ENCODE results near the gene CD82.
"Not testable (repeated sequence)": the region's sequence is repeated elsewhere in the genome, so short reads cannot be mapped to it uniquely, and the experiment has no call there.

CD82 gene

DNA sequence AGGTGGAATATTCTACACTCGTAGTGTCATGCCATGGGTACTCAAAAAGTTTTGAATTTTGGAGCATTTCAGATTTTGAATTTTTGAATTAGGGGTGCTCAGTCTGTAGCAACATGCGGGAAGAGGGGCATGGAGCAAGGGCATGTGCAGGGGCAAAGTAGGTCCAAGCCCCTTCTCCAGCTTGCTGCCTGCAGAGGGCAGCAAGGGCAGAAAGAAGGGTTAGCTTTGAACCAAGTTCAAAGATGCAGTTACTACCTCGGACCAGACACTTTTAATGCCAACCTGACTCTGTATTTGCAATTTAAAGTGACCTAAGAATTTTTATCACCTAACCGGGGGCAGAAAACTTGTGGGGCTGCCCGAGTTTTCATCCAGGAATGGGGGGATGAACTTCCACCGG is 68.2 kb downstream of the CD82 start:
- no peak overlapping the region for H3K4me3 ChIP-seq (ENCODE audit: low read depth, low read length)
- TF ChIP-seq, protein P1, sequence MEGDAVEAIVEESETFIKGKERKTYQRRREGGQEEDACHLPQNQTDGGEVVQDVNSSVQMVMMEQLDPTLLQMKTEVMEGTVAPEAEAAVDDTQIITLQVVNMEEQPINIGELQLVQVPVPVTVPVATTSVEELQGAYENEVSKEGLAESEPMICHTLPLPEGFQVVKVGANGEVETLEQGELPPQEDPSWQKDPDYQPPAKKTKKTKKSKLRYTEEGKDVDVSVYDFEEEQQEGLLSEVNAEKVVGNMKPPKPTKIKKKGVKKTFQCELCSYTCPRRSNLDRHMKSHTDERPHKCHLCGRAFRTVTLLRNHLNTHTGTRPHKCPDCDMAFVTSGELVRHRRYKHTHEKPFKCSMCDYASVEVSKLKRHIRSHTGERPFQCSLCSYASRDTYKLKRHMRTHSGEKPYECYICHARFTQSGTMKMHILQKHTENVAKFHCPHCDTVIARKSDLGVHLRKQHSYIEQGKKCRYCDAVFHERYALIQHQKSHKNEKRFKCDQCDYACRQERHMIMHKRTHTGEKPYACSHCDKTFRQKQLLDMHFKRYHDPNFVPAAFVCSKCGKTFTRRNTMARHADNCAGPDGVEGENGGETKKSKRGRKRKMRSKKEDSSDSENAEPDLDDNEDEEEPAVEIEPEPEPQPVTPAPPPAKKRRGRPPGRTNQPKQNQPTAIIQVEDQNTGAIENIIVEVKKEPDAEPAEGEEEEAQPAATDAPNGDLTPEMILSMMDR (IDR thresholded peaks at IDR 0.05; ENCODE audit: insufficient read depth, low read length, missing control alignments) = peak; percentile 13
- DNase-seq (ENCODE audit: low read depth, low spot score) = no peak
- POLR2A ChIA-PET = no interaction called here
- CTCF ChIA-PET = interaction anchor here (0.7 to 26.6 kb wide), 6 partner anchors 8 to 471 kb away, joined by 3 to 659 read pairs (median 4); no protein-coding TSS in a partner anchor

DNA sequence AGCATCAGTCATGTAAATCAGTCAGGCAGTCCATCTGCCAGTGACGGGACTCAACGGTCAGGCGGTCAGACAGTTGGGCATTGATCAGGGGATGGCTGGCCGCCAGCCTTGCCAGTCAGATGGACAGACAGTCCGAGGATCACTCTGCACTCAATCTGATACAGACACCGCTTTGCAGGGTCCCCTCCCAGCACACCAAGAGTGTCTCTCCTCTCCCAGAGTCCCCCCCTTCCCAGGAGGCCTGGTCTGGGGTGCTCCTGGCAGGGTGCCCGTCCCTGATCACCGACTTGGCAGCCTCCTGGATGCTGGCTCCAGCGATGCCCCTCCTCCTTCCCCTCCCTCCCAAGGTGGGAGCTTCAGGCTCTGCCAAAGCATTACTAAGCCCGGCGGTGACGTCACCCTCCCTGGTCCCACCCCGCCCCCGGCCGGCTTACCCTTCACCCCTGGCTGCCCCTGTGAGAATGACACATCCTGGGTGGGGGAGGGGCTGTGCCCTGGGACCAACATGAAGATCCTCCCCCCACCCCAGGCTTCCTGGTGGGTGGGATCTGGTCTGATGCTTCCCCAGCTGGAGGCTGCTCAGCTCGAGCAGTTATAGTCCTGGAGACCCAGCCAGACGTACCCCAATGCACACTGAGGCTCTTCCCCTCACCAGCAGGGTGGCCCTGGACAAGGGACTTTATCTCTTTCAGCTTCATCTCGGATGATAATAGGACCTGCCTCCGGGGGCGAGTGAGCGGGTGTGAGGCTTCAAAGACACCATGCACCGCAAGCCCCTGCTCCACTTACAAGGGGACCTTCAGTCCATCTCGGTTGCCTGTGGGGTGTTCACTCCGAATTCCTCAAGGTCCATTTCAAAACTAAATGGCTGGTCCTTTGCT is 69.2 kb downstream of the CD82 start:
- DNase-seq (ENCODE audit: low read depth, low spot score) = no peak
- TF ChIP-seq, protein P1 (IDR thresholded peaks at IDR 0.05; ENCODE audit: insufficient read depth, low read length, missing control alignments) = no peak
- CTCF ChIA-PET = interaction anchor here (0.7 to 26.6 kb wide), 4 partner anchors 9 to 272 kb away, joined by 3 to 659 read pairs (median 4); no protein-coding TSS in a partner anchor
- POLR2A ChIA-PET = no interaction called here
- H3K4me3 ChIP-seq (ENCODE audit: low read depth, low read length) = no peak overlapping the region

DNA sequence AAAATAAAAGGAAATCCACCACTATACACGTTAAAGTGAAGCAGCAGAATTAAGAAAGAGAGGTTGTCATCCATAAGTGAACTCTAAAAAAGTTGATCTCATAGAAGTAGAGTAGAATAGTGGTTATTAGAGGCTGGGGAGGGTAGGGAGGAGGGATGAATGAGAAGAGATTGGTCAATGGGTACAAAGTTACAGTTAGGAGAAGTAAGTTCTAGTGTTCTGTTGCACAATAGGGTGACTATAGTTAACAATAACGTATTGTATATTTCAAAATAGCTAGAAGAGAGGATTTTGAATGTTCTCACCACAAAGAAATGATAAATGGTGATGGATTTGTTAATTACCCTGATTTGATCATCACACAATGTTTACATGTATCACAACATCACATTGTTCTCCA is 72.0 kb downstream of the CD82 start:
- H3K4me3 ChIP-seq (ENCODE audit: low read depth, low read length) = no peak overlapping the region
- CTCF ChIA-PET = no interaction called here
- TF ChIP-seq, protein P1 (IDR thresholded peaks at IDR 0.05; ENCODE audit: insufficient read depth, low read length, missing control alignments) = no peak
- POLR2A ChIA-PET = no interaction called here
- DNase-seq (ENCODE audit: low read depth, low spot score) = no peak

DNA sequence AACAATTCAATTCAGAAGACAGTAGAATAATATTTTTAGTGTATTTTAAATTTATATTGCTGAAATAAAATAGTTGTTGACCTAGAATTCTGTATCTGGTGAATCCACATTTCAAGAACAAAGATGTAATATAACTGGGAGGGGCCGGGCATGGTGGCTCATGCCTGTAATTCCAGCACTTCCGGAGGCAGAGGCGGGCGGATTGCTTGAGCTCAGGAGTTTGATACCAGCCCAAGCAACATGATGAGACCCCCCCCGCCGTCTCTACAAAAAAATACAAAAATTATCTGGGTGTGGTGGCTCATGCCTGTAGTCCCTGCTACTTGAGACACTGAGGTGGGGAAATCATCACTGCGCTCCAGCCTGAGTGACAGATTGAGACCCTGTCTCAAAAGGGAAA is 72.6 kb downstream of the CD82 start:
- no peak overlapping the region for H3K4me3 ChIP-seq (ENCODE audit: low read depth, low read length)
- ChIA-PET POLR2A (no interaction called here), CTCF (interaction anchor here (1.4 to 1.5 kb wide), 2 partner anchors 82 to 257 kb away, joined by 3 to 4 read pairs; no protein-coding TSS in a partner anchor)
- DNase-seq (ENCODE audit: low read depth, low spot score) = no peak
- TF ChIP-seq, protein P1 (IDR thresholded peaks at IDR 0.05; ENCODE audit: insufficient read depth, low read length, missing control alignments) = no peak

DNA sequence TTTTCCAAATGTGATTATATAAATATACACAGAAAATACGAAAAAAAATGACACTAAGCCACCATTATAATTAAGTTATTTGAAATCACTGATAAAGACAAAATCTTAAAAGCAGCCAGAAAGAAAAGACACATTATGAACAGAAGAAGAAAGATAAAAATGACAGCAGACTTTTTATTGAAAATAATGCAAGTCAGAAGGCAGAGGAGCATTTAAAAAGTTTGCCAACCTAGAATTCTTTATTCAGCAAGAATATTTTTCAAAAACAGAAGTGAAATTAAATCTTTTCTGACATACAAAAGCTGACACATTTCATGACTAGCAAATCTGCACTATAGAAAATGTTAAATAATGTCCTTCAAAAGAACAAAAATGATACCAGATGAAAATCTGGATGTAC is 77.8 kb downstream of the CD82 start:
- no peak overlapping the region for H3K4me3 ChIP-seq (ENCODE audit: low read depth, low read length)
- TF ChIP-seq, protein P1 (IDR thresholded peaks at IDR 0.05; ENCODE audit: insufficient read depth, low read length, missing control alignments) = no peak
- POLR2A ChIA-PET = no interaction called here
- CTCF ChIA-PET = interaction anchor here (2.6 kb wide), 1 partner anchor 268 kb away, joined by 6 read pairs; no protein-coding TSS in a partner anchor
- no peak for DNase-seq (ENCODE audit: low read depth, low spot score)

DNA sequence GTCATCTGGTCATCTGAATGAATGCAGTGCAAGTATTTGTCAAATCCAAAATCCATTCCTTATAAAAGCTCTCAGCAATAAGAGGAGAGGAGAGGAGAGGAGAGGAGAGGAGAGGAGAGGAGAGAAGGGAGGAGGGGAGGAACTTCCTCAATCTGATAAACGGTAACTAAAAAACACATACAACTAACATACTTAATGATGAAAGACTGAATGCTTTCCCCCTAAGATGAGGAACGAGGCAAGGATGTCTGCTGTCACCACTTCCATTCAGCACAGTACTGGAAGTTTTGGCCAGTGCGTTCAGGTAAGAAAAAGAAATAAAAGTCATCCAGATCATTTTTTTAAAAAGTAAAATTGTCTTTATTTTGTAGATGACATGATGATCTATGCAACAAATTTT is 80.4 kb downstream of the CD82 start:
- no peak for DNase-seq (ENCODE audit: low read depth, low spot score)
- ChIA-PET CTCF (interaction anchor here (1.4 to 2.6 kb wide), 2 partner anchors 247 to 266 kb away, joined by 4 to 6 read pairs; no protein-coding TSS in a partner anchor), POLR2A (no interaction called here)
- no peak overlapping the region for H3K4me3 ChIP-seq (ENCODE audit: low read depth, low read length)
- TF ChIP-seq, protein P1 (IDR thresholded peaks at IDR 0.05; ENCODE audit: insufficient read depth, low read length, missing control alignments) = no peak

DNA sequence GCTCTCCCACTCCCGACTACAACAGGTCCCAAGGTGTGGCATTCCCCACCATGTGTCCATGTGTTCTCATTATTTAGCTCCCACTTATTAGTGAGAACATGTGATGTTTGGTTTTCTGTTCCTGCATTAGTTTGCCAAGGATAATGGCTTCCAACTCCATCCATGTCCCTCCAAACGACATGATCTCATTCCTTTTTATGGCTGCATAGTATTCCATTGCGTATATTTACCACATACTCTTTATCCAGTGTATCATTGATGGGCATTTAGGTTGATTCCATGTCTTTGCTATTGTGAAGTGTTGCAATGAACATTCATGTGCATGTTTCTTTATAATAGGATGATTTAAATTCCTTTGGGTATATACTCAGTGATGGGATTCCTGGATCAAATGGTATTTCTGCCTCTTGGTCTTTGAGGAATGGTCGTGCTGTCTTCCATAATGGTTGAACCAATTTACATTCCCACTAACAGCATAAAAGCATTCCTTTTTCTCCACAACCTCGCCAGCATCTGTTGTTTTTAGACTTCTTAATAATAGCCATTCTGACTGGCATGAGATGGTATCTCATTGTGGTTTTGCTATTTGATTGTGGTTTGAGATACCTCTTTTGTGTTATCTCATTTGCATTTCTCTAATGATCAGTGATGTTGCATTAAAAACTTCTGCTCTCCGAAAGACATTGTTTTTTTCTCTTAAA is 81.9 kb downstream of the CD82 start:
- POLR2A ChIA-PET; DNase-seq (ENCODE audit: low read depth, low spot score); H3K4me3 ChIP-seq (ENCODE audit: low read depth, low read length): not testable (repeated sequence)
- CTCF ChIA-PET = interaction anchor here (0.6 to 1.2 kb wide), 3 partner anchors 10 to 264 kb away, joined by 3 read pairs; no protein-coding TSS in a partner anchor
